Tibial nerve (tissue), 4 donors: Measurements from ENCODE around the gene TRIM39. TPM values are rescaled to one million over a fixed set of nuclear protein-coding genes. Genes with fewer than 3 reads are reported as not detected.

Experiments used
- DNase-seq, 2 donors: peaks; one replicate each; pipeline ENCODE4 v3.0.0-alpha.2; 2019; ENCODE audit warnings: low spot score in 2 of 2
- H3K27ac ChIP-seq, 4 donors: fragments of 200-600 bp; sonication (generic) in 3 of 4; one replicate each; pipeline ENCODE4 v1.5.1; 2017 to 2019; ENCODE audit warnings: mild to moderate bottlenecking in 1 of 4
- H3K27me3 ChIP-seq, 2 donors: fragments of 200-600 bp; sonication (generic) in 1 of 2; one replicate each; pipeline versions ENCODE4 v1.5.1 to v1.6.0; 2017 to 2019
- H3K36me3 ChIP-seq, 3 donors: fragments of 200-600 bp; sonication (generic); one replicate each; pipeline ENCODE4 v1.5.1; 2018 to 2019
- H3K4me1 ChIP-seq, 4 donors: fragments of 200-600 bp; sonication (generic) in 3 of 4; one replicate each; pipeline ENCODE4 v1.5.1; 2017 to 2019
- H3K4me3 ChIP-seq, 4 donors: fragments of 200-600 bp; sonication (generic) in 3 of 4; one replicate each; pipeline ENCODE4 v1.5.1; 2017 to 2019; ENCODE audit warnings: mild to moderate bottlenecking in 1 of 4, moderate library complexity in 1 of 4
- H3K9me3 ChIP-seq, 4 donors: fragments of 200-600 bp; sonication (generic) in 3 of 4; one replicate each; pipeline ENCODE4 v1.5.1; 2017 to 2019
- EP300 ChIP-seq, 2 donors: sonication (generic); formaldehyde crosslinking; IDR thresholded peaks; one replicate each; pipeline ENCODE4 v1.6.1; 2017; ENCODE audit warnings: antibody characterized with exemption in 2 of 2, mild to moderate bottlenecking in 1 of 2
- POLR2A ChIP-seq, 2 donors: fragments of 450-650 bp; IDR thresholded peaks; one replicate each; pipeline ENCODE4 v1.6.1; 2017; ENCODE audit warnings: antibody characterized with exemption in 2 of 2, mild to moderate bottlenecking in 2 of 2, moderate library complexity in 2 of 2
- WGBS, 2 donors: methylation state at CpG; one replicate each; pipeline ENCODE4 v1.1.5; 2018; 5-methylcytosine and 5-hydroxymethylcytosine counted together
- total RNA-seq, 4 donors: library from RNA; depleted of rRNA; stranded (reverse); fragments of >200 nt; gene quantifications; one replicate each; pipeline ENCODE4 v1.1.0, GENCODE V29; 2016
- TF ChIP-seq, protein P1 (sequence below), 5 experiments: fragments of 200-600 bp in 3 of 5; fragments of 450-650 bp in 2 of 5; sonication (generic) in 3 of 5; IDR thresholded peaks; one replicate each; pipeline ENCODE4 v1.5.1; 2016 to 2019; ENCODE audit warnings: antibody characterized with exemption in 5 of 5, mild to moderate bottlenecking in 3 of 5, moderate library complexity in 2 of 5

Gene TRIM39
- total RNA-seq, 4 donors from 2014 or later = 8.1 to 22.2 (median 13.9) TPM

DNA sequence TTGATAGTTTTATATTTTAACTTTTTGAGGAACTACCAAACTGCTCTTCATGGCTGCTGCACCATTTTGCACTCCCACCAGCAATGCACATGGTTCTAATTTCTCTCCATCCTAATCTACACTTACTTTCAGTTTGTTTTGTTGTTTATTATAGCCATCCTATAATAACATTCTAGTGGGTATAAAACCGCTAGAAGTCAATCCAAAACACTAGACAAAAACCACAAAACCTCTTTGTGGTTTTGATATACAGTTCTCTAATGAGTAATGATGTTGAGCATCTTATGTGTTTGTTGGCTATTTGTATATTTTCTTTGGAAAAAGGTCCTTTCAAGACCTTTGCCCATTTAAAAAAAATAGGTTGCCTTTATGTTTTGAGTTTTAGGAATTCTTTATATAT, 23.8 kb downstream of the TRIM39 start:
- H3K4me1 ChIP-seq = peaks cover 0 to 9% (median 5%) of the 10 kb centered on the region in 4 donors

DNA sequence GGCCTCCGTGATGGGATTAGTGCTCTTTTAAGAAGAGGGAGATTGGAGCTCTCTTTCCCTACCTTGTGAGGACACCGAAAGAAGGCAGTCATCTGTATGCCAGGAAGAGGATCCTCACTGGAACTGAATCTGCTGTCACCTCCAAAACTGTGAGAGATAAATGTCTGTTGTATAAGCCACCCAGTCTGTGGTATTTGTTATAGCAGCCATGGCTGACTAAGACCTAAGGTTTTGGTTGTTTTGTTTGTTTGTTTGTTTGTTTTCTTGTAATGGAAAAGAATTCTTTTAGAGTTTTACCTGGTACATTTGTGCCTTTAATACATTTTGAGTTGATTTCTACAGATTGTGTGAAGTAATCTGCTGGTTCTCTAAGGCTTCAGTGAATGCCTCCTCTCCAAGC, 25.8 kb downstream of the TRIM39 start:
- 78 to 88% methylated on average over 2 of the region's 2 CpGs for WGBS, 2 donors
- H3K27ac ChIP-seq = no peak overlapping the region
- H3K4me3 ChIP-seq = no peak overlapping the region
- H3K27me3 ChIP-seq = peaks cover 0 to 17% of the 10 kb centered on the region in 2 donors
- no peaks in the 10 kb centered on the region for H3K9me3 ChIP-seq
- peaks cover 0 to 3% (median 0%) of the 10 kb centered on the region in 4 donors for H3K4me1 ChIP-seq
- no peak for DNase-seq
- peaks cover 0 to 6% (median 0%) of the 10 kb centered on the region in 3 donors for H3K36me3 ChIP-seq
- TF ChIP-seq, protein P1, sequence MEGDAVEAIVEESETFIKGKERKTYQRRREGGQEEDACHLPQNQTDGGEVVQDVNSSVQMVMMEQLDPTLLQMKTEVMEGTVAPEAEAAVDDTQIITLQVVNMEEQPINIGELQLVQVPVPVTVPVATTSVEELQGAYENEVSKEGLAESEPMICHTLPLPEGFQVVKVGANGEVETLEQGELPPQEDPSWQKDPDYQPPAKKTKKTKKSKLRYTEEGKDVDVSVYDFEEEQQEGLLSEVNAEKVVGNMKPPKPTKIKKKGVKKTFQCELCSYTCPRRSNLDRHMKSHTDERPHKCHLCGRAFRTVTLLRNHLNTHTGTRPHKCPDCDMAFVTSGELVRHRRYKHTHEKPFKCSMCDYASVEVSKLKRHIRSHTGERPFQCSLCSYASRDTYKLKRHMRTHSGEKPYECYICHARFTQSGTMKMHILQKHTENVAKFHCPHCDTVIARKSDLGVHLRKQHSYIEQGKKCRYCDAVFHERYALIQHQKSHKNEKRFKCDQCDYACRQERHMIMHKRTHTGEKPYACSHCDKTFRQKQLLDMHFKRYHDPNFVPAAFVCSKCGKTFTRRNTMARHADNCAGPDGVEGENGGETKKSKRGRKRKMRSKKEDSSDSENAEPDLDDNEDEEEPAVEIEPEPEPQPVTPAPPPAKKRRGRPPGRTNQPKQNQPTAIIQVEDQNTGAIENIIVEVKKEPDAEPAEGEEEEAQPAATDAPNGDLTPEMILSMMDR (IDR thresholded peaks at IDR 0.05) = no peak
- no peak for TF ChIP-seq POLR2A (IDR thresholded peaks at IDR 0.05)
- TF ChIP-seq EP300 (IDR thresholded peaks at IDR 0.05) = no peak

More for the DNA sequence above, 23.8 kb downstream of the TRIM39 start:
- Histone ChIP-seq H3K27ac (no peak overlapping the region), H3K27me3 (no peaks in the 10 kb centered on the region), H3K36me3 (peaks cover 0 to 16% (median 0%) of the 10 kb centered on the region in 3 donors), H3K4me3 (no peak overlapping the region), H3K9me3 (no peaks in the 10 kb centered on the region)
- no peak for TF ChIP-seq EP300 (IDR thresholded peaks at IDR 0.05)
- WGBS, 2 donors = 48 to 59% methylated on average over 1 of the region's 1 CpG
- no peak for DNase-seq

DNA sequence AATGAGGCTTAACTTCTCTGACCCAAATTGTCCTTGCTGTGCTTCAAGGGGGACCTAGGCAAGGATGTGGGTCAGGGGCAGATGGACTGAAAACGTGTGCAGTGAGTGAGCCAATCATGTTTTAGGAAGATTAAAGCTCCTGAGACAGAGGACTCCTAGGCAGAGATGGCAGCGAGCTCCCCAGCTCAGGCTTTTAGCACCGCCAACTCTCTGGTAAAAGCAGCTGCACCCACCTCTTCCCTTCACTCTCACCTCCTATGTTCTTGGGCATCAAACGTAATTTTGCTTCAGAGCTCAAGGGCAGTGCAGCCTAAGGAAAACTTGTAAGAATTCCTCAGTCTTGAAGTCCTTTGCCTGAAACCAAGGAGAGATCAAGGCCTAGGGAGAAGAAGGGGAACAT, 28.6 kb downstream of the TRIM39 start:
- DNase-seq = no peak
- no peak overlapping the region for H3K4me3 ChIP-seq

DNA sequence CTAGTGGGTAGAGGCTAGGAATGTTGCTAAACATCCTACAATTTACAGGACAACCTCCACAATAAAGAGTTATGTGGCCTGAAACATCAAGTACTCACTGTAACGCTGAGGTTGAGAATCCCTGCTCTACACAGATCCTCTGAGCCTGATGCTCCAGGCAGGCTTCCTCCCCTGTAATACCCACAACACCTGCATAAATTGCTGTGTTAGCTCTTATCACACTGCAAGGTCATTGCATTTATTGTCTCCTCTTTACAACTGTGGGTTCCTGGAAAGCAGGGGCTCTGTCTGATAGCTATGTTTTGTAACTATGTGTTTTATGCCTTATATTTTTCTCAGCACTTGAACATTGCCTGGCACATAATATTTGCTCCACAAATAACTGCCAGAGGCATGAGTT, 29.8 kb downstream of the TRIM39 start:
- H3K4me3 ChIP-seq = no peak overlapping the region
- peaks cover 0 to 55% of the 10 kb centered on the region in 2 donors for H3K27me3 ChIP-seq
- TF ChIP-seq EP300 (IDR thresholded peaks at IDR 0.05) (no peak), POLR2A (IDR thresholded peaks at IDR 0.05) (no peak)
- TF ChIP-seq, protein P1 (IDR thresholded peaks at IDR 0.05) = no peak
- no peaks in the 10 kb centered on the region for H3K9me3 ChIP-seq
- H3K27ac ChIP-seq = no peak overlapping the region
- H3K36me3 ChIP-seq = no peaks in the 10 kb centered on the region
- peaks cover 0 to 8% (median 5%) of the 10 kb centered on the region in 4 donors for H3K4me1 ChIP-seq
- no peak for DNase-seq
- 78 to 91% methylated on average over 1 of the region's 1 CpG for WGBS, 2 donors

More for the DNA sequence above, 28.6 kb downstream of the TRIM39 start:
- H3K27ac ChIP-seq = no peak overlapping the region
- no peaks in the 10 kb centered on the region for H3K9me3 ChIP-seq
- H3K36me3 ChIP-seq = no peaks in the 10 kb centered on the region
- peaks cover 0 to 8% (median 5%) of the 10 kb centered on the region in 4 donors for H3K4me1 ChIP-seq
- 65 to 68% methylated on average over 4 of the region's 4 CpGs for WGBS, 2 donors
- TF ChIP-seq EP300 (IDR thresholded peaks at IDR 0.05) (no peak), POLR2A (IDR thresholded peaks at IDR 0.05) (no peak)
- TF ChIP-seq, protein P1 (IDR thresholded peaks at IDR 0.05) = no peak
- H3K27me3 ChIP-seq = peaks cover 0 to 44% of the 10 kb centered on the region in 2 donors

DNA sequence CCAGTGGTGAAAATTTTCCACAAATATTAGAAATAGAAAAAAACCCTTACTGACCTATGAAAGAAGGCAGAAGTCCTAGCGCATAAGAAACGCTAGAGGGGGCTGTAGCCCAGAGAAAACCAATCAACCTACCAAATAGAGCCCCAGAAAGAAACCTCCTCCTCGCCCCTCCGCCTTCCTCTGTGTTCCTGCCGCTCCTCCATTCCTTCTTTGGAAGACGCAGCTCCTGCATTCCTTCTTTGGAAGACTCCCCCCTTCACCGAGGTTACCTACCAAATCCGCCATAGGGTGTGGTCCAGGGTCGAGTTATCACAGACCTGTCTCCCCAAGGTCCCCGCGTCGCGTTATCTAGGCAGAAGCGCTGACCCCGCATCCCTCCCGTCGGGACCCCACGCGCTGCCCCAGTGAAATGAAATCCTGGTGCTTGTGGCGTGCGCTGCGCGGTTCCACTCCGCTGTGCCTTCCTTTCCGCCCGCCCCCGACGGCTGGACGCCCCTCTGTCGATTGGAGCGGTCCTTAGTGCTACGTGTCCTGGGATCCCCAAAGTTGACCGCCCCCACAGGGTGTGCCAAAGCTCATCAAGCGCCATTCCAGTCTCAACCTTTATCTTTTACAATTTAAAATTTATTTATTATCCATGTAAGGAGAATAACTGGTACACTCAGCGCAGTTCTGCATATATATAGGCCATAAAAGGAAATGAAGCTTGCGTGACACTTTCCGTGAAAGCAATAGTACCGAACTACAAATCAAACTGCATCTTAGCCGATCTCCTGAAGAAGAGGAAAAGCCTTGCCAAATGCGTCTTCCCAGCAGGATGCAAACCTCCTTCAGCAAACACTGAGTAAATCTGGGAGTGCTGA, 31.2 kb downstream of the TRIM39 start:
- peak overlapping the region in 3 of 4 donors; percentile 16 to 29 (median 24) for H3K4me3 ChIP-seq
- H3K27ac ChIP-seq = no peak overlapping the region
- peaks cover 0 to 8% (median 5%) of the 10 kb centered on the region in 4 donors for H3K4me1 ChIP-seq
- H3K9me3 ChIP-seq = peaks cover 0 to 4% (median 0%) of the 10 kb centered on the region in 4 donors
- 3 to 5% methylated on average over 40 of the region's 40 CpGs for WGBS, 2 donors
- peaks cover 0 to 68% of the 10 kb centered on the region in 2 donors for H3K27me3 ChIP-seq
- TF ChIP-seq POLR2A (IDR thresholded peaks at IDR 0.05) = no peak
- TF ChIP-seq, protein P1 (IDR thresholded peaks at IDR 0.05) = peak; percentile 32 to 75 (median 60)
- no peaks in the 10 kb centered on the region for H3K36me3 ChIP-seq
- DNase-seq = peak in 1 of 2 donors; percentile 39
